Prostate gland (tissue), 2 donors: ENCODE data around the gene ARHGAP29.

ENCODE experiments used
- CTCF ChIP-seq, 4 experiments: fragments of 200-600 bp in 2 of 4; fragments of 450-650 bp in 2 of 4; sonication (generic) in 2 of 4; IDR thresholded peaks; 1 replicate in 3 of 4; 2 replicates in 1 of 4; pipeline ENCODE4 v1.5.1; 2016 to 2019; ENCODE audit warnings: antibody characterized with exemption in 4 of 4, mild to moderate bottlenecking in 2 of 4, moderate library complexity in 2 of 4
- POLR2A ChIP-seq: fragments of 450-650 bp; IDR thresholded peaks from one replicate; pipeline ENCODE4 v1.6.1; 2016; ENCODE audit warnings: antibody characterized with exemption, mild to moderate bottlenecking

DNA sequence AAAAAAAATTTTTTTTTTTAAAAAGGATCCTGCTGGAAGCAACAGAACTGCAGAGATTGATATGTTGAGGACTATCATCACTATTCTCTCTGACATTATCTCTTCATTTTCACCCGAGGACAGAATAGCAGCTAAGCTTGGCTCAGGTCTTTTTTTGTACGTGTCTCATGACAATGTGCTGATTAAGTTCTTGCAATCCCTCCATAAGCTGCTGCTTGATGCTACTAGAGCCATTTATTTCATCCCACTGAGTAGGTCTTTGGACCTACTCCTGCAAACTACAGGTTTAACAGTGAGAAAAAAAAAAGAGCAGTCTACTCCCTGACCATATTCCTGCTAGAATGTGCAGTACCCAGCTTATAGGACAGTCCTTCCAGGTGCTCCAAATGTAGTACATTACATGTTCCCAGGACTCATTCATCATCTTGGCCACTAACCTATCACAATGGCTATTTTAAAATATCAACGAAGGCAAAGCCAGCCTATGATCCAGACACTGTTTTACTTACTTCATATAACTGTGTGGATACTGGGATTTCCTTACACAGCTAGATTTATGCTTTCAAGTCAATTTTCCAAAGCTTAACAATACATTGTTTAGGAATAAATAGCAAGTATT, 54.1 kb downstream of the ARHGAP29 start:
- TF ChIP-seq POLR2A (no peak), CTCF (IDR thresholded peaks at IDR 0.05) (no peak)
